Measurements from ENCODE around the gene FURIN.

GRCh38 chr15:90914305-90915080, 46.1 kb downstream of the FURIN start:
- TF ChIP-seq CTCF (IDR thresholded peaks at IDR 0.05) (no peak), POLR2A (IDR thresholded peaks at IDR 0.05) (no peak)

Measured in uterus (tissue), 2 donors.